Measurements from ENCODE around the gene NCOA6. TPM values are rescaled to one million over a fixed set of nuclear protein-coding genes. Genes with fewer than 3 reads are reported as not detected.
"Not testable (repeated sequence)": the region's sequence is repeated elsewhere in the genome, so short reads cannot be mapped to it uniquely, and the experiment has no call there.

NCOA6 gene
- polyA plus RNA-seq, 4 donors, result 19.3 to 46.5 (median 28.9) TPM

GRCh38 chr20:34717230-34718095, 108.0 kb downstream of the NCOA6 start:
- DNase-seq, result no peak

GRCh38 chr20:34716921-34717229, 108.6 kb downstream of the NCOA6 start:
- Histone ChIP-seq H3K4me1 (ENCODE audit: control insufficient read depth in 3 of 3, insufficient read depth in 2 of 3, low read depth in 1 of 3, low read length in 2 of 3) (peaks cover 3 to 26% (median 4%) of the 10 kb centered on the region in 3 donors), H3K4me3 (ENCODE audit: low read depth in 1 of 3, low read length in 3 of 3) (no peak overlapping the region), H3K27me3 (ENCODE audit: control insufficient read depth in 3 of 3, insufficient read depth in 3 of 3, low read length in 3 of 3) (no peaks in the 10 kb centered on the region), H3K36me3 (ENCODE audit: control insufficient read depth in 3 of 3, insufficient read depth in 2 of 3, low read depth in 1 of 3, low read length in 3 of 3) (peaks cover 4 to 33% (median 7%) of the 10 kb centered on the region in 3 donors), H3K27ac (ENCODE audit: low read depth in 1 of 3, low read length in 2 of 3) (no peak overlapping the region), H3K9me3 (ENCODE audit: control insufficient read depth in 2 of 2, insufficient read depth in 1 of 2, low read depth in 1 of 2, low read length in 1 of 2) (no peaks in the 10 kb centered on the region)
- FAIRE-seq (no peak), DNase-seq (no peak)
- 93 to 98% (median 96%) methylated on average over 2 of the region's 2 CpGs for WGBS, 3 donors

More at GRCh38 chr20:34717230-34718095, 108.0 kb downstream of the NCOA6 start:
- no peak for FAIRE-seq
- Histone ChIP-seq H3K27ac (ENCODE audit: low read depth in 1 of 3, low read length in 2 of 3) (no peak overlapping the region), H3K36me3 (ENCODE audit: control insufficient read depth in 3 of 3, insufficient read depth in 2 of 3, low read depth in 1 of 3, low read length in 3 of 3) (peaks cover 4 to 33% (median 7%) of the 10 kb centered on the region in 3 donors), H3K4me3 (ENCODE audit: low read depth in 1 of 3, low read length in 3 of 3) (no peak overlapping the region), H3K4me1 (ENCODE audit: control insufficient read depth in 3 of 3, insufficient read depth in 2 of 3, low read depth in 1 of 3, low read length in 2 of 3) (peaks cover 3 to 21% (median 4%) of the 10 kb centered on the region in 3 donors), H3K9me3 (ENCODE audit: control insufficient read depth in 2 of 2, insufficient read depth in 1 of 2, low read depth in 1 of 2, low read length in 1 of 2) (no peaks in the 10 kb centered on the region), H3K27me3 (ENCODE audit: control insufficient read depth in 3 of 3, insufficient read depth in 3 of 3, low read length in 3 of 3) (no peaks in the 10 kb centered on the region)
- 81 to 82% (median 81%) methylated on average over 9 of the region's 9 CpGs for WGBS, 3 donors

- no peak overlapping the region for H3K27ac ChIP-seq (ENCODE audit: low read depth in 1 of 3, low read length in 2 of 3)
- no peak for DNase-seq
- peaks cover 0 to 2% (median 0%) of the 10 kb centered on the region in 3 donors for H3K27me3 ChIP-seq (ENCODE audit: control insufficient read depth in 3 of 3, insufficient read depth in 3 of 3, low read length in 3 of 3)
- 93 to 97% (median 94%) methylated on average over 4 of the region's 4 CpGs for WGBS, 3 donors
- FAIRE-seq, result no peak
- peaks cover 4 to 40% (median 7%) of the 10 kb centered on the region in 3 donors for H3K36me3 ChIP-seq (ENCODE audit: control insufficient read depth in 3 of 3, insufficient read depth in 2 of 3, low read depth in 1 of 3, low read length in 3 of 3)
- no peaks in the 10 kb centered on the region for H3K9me3 ChIP-seq (ENCODE audit: control insufficient read depth in 2 of 2, insufficient read depth in 1 of 2, low read depth in 1 of 2, low read length in 1 of 2)
- peaks cover 3 to 40% (median 4%) of the 10 kb centered on the region in 3 donors for H3K4me1 ChIP-seq (ENCODE audit: control insufficient read depth in 3 of 3, insufficient read depth in 2 of 3, low read depth in 1 of 3, low read length in 2 of 3)
- H3K4me3 ChIP-seq (ENCODE audit: low read depth in 1 of 3, low read length in 3 of 3), result no peak overlapping the region
Observed at GRCh38 chr20:34715384-34715783, 110.1 kb downstream of the NCOA6 start.

GRCh38 chr20:34713944-34714515, 111.4 kb downstream of the NCOA6 start:
- H3K4me3 ChIP-seq (ENCODE audit: low read depth in 1 of 3, low read length in 3 of 3); FAIRE-seq; H3K9me3 ChIP-seq (ENCODE audit: control insufficient read depth in 2 of 2, insufficient read depth in 1 of 2, low read depth in 1 of 2, low read length in 1 of 2); H3K27me3 ChIP-seq (ENCODE audit: control insufficient read depth in 3 of 3, insufficient read depth in 3 of 3, low read length in 3 of 3); DNase-seq: not testable (repeated sequence)
- WGBS, 3 donors, result 92 to 96% (median 95%) methylated on average over 10 of the region's 10 CpGs
- H3K27ac ChIP-seq (ENCODE audit: low read depth in 1 of 3, low read length in 2 of 3), result peak overlapping the region in 2 of 3 donors; percentile 9 to 84
- H3K4me1 ChIP-seq (ENCODE audit: control insufficient read depth in 3 of 3, insufficient read depth in 2 of 3, low read depth in 1 of 3, low read length in 2 of 3), result peaks cover 3 to 43% (median 4%) of the 10 kb centered on the region in 3 donors
- peaks cover 3 to 37% (median 7%) of the 10 kb centered on the region in 3 donors for H3K36me3 ChIP-seq (ENCODE audit: control insufficient read depth in 3 of 3, insufficient read depth in 2 of 3, low read depth in 1 of 3, low read length in 3 of 3)

GRCh38 chr20:34713194-34713943, 112.1 kb downstream of the NCOA6 start:
- no peaks in the 10 kb centered on the region for H3K9me3 ChIP-seq (ENCODE audit: control insufficient read depth in 2 of 2, insufficient read depth in 1 of 2, low read depth in 1 of 2, low read length in 1 of 2)
- FAIRE-seq (no peak), DNase-seq (peak; percentile 82 to 84)
- peaks cover 0 to 33% (median 5%) of the 10 kb centered on the region in 3 donors for H3K36me3 ChIP-seq (ENCODE audit: control insufficient read depth in 3 of 3, insufficient read depth in 2 of 3, low read depth in 1 of 3, low read length in 3 of 3)
- H3K27me3 ChIP-seq (ENCODE audit: control insufficient read depth in 3 of 3, insufficient read depth in 3 of 3, low read length in 3 of 3), result peaks cover 0 to 4% (median 0%) of the 10 kb centered on the region in 3 donors
- no peak overlapping the region for H3K4me3 ChIP-seq (ENCODE audit: low read depth in 1 of 3, low read length in 3 of 3)
- 26 to 75% (median 52%) methylated on average over 1 of the region's 1 CpG for WGBS, 3 donors
- peaks cover 3 to 43% (median 6%) of the 10 kb centered on the region in 3 donors for H3K4me1 ChIP-seq (ENCODE audit: control insufficient read depth in 3 of 3, insufficient read depth in 2 of 3, low read depth in 1 of 3, low read length in 2 of 3)
- H3K27ac ChIP-seq (ENCODE audit: low read depth in 1 of 3, low read length in 2 of 3), result peak overlapping the region; percentile 9 to 84 (median 49)

GRCh38 chr20:34712525-34713192, 112.8 kb downstream of the NCOA6 start:
- WGBS, 3 donors, result 44 to 69% (median 55%) methylated on average over 5 of the region's 5 CpGs
- Histone ChIP-seq H3K27me3 (ENCODE audit: control insufficient read depth in 3 of 3, insufficient read depth in 3 of 3, low read length in 3 of 3) (peaks cover 0 to 4% (median 0%) of the 10 kb centered on the region in 3 donors), H3K36me3 (ENCODE audit: control insufficient read depth in 3 of 3, insufficient read depth in 2 of 3, low read depth in 1 of 3, low read length in 3 of 3) (peaks cover 0 to 31% (median 3%) of the 10 kb centered on the region in 3 donors), H3K27ac (ENCODE audit: low read depth in 1 of 3, low read length in 2 of 3) (peak overlapping the region; percentile 33 to 84 (median 49)), H3K4me1 (ENCODE audit: control insufficient read depth in 3 of 3, insufficient read depth in 2 of 3, low read depth in 1 of 3, low read length in 2 of 3) (peaks cover 3 to 46% (median 6%) of the 10 kb centered on the region in 3 donors), H3K4me3 (ENCODE audit: low read depth in 1 of 3, low read length in 3 of 3) (no peak overlapping the region), H3K9me3 (ENCODE audit: control insufficient read depth in 2 of 2, insufficient read depth in 1 of 2, low read depth in 1 of 2, low read length in 1 of 2) (no peaks in the 10 kb centered on the region)
- no peak for FAIRE-seq
- peak in 1 of 2 donors; percentile 56 for DNase-seq

GRCh38 chr20:34711813-34712430, 113.5 kb downstream of the NCOA6 start:
- peaks cover 3 to 52% (median 6%) of the 10 kb centered on the region in 3 donors for H3K4me1 ChIP-seq (ENCODE audit: control insufficient read depth in 3 of 3, insufficient read depth in 2 of 3, low read depth in 1 of 3, low read length in 2 of 3)
- peaks cover 0 to 4% (median 0%) of the 10 kb centered on the region in 3 donors for H3K27me3 ChIP-seq (ENCODE audit: control insufficient read depth in 3 of 3, insufficient read depth in 3 of 3, low read length in 3 of 3)
- peaks cover 0 to 29% (median 3%) of the 10 kb centered on the region in 3 donors for H3K36me3 ChIP-seq (ENCODE audit: control insufficient read depth in 3 of 3, insufficient read depth in 2 of 3, low read depth in 1 of 3, low read length in 3 of 3)
- WGBS, 3 donors, result 95 to 97% (median 97%) methylated on average over 3 of the region's 3 CpGs
- DNase-seq (no peak), FAIRE-seq (no peak)
- H3K27ac ChIP-seq (ENCODE audit: low read depth in 1 of 3, low read length in 2 of 3), result peak overlapping the region in 1 of 3 donors; percentile 84
- H3K9me3 ChIP-seq (ENCODE audit: control insufficient read depth in 2 of 2, insufficient read depth in 1 of 2, low read depth in 1 of 2, low read length in 1 of 2), result no peaks in the 10 kb centered on the region
- no peak overlapping the region for H3K4me3 ChIP-seq (ENCODE audit: low read depth in 1 of 3, low read length in 3 of 3)

All from small intestine (tissue), 7 donors.